ENCODE results near the gene MAP2K5.
A peak's percentile ranks its signal among the peaks of the same experiment; 100 is the strongest.

The MAP2K5 gene

GRCh38 chr15:67521783-67522568 lies 20.5 kb upstream of the MAP2K5 start:
- DNase-seq, result no peak

DNA sequence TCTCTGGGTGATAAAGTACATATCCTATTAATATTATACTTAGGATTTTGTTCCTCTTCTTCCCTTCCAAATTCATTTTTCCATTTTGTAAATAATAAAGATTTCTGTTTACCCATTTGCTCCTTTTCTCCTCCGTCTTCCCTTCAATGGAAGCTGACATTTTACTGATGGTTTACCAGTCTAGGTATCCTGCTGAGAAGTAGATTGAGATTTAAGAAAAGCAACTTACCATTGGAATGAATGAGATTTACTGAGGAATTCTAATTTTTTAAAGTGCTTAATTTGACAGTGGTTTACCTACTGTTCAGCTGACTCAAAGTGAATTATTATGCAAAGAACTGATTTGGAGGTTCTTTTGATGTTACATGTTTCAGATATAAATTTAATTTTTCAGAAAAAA lies 19.2 kb upstream of the MAP2K5 start:
- DNase-seq, result no peak

- no peak for DNase-seq
Measured at GRCh38 chr15:67524235-67524634, 18.3 kb upstream of the MAP2K5 start.

- no peak for DNase-seq
Measured at GRCh38 chr15:67528513-67528912, 14.0 kb upstream of the MAP2K5 start.

DNA sequence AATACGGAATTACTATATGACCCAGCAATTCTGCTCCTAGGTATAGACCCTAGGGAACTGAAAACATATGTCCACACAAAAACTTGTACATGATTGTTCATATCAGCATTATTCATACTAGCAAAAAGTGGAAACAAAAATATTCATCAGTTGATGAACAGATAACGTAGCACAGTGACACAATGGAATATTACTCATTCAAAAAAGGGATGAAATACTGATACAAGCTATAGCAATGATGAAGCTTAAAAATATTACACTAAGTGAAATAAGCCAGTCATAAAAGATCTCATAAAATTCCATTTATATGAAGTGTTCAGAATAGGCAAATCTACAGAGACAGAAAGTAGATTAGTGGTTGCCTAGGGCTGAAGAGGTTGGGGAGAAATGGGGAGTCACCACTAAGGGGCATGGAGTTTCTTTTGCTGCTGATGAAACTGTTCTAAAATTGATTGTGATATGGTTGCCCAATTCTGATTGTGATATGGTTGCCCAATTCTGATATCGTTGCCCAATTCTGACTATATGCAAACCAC lies 11.1 kb upstream of the MAP2K5 start:
- DNase-seq, result no peak

- no peak for DNase-seq
Measured at GRCh38 chr15:67533873-67534272, 8.6 kb upstream of the MAP2K5 start.

GRCh38 chr15:67534360-67534759 lies 8.1 kb upstream of the MAP2K5 start:
- no peak for DNase-seq

DNA sequence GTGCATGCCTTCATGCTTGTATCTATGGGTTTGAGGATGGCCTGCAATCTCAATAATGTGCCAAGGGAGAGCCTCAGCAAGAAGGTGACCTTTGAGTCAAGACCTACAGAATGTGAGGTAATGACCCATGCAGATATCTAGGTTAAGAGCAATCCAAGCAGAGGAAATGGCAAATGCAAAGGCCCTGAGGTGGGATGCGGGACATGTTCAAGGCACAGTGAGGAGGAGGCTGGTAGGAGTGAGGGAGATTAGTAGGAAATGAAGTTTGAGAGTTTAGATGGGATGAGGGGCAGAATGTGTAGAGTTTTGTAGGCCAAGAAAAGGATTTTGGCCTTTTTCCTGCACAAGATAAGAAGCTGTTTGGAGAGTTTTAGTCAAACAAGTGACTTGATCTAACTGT lies 4.7 kb upstream of the MAP2K5 start:
- DNase-seq, result no peak

DNA sequence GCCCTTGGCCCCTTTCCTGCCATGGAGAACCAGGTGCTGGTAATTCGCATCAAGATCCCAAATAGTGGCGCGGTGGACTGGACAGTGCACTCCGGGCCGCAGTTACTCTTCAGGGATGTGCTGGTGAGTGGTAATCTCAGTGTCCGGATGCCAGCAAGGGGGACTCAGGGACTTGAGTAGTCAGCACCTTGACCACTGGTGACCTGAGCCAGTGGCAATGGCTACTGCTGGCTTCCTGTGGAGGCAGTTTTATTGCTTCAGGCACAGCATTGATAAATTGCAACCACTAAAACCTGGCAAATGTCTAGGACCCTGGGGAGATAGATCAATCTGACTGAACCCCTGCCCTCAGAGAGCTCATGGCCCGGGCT lies 830 bp downstream of the MAP2K5 start:
- no peak for DNase-seq

DNA sequence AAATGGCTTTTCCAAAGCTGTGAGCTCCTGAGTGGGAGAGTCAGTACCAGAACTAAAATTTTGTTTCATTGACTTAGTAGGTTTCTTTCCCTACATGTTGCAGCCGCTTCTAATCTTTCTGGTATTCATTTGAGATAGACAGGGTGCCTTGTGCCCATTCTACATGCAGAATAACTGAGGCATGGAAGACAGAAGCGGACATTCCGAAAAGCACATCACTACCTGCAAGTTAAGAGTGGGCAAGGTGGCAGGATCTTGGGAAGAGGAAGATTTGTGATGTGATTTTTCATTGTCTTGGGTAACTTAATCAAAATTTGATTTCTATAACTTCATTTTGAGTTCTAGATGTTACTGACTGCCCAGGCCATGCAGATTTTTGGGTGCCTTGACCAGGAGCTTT lies 2.0 kb downstream of the MAP2K5 start:
- DNase-seq, result no peak

GRCh38 chr15:67545864-67546263 lies 3.4 kb downstream of the MAP2K5 start:
- no peak for DNase-seq

DNA sequence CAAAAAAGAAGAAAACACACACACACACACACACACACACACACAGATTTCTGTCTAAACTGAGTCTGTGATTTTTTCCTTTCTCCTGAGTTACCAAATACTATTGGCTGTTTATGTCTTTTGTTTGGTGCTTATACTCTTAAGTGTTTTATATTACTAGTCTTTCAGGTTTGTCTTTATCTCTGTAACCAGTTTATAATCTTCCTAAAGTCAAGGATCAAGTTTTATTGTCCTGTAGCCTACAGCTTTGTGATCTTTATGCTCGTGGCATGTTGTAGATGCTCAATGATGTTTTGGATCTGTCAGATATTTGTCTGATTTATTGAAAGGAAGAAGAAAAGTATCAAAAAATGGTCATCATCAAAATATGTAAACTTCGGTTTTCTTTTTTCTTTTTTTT lies 4.6 kb downstream of the MAP2K5 start:
- no peak for DNase-seq

GRCh38 chr15:67547836-67548235 lies 5.3 kb downstream of the MAP2K5 start:
- DNase-seq, result no peak

DNA sequence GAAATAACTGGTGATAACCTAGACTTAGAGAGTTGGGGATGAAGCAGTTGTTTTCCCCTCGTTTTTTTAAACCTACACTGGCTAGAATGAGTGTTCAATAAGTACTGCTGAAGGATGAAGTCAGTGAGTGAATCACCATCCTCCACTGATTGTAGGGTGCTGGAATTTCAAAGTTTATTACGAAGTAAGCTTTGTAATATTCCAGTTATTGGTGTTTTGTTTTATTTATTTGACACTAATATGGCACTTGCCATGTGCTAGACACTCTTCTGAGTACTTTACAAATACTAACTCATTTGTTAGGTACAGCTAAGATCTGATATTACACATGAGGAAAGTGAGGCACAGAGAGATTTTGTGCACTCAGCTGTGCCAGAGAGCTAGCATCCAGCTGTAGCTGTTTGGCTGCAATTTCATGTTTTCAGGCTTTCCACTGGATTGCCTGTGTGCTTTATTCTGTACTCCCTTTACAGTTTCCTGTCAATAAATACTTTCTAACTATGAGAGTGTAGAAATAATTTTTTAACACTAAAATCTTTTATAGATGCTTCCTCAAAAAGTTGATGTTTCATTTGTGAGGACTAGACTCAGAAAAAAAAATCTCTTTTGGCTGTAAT lies 5.8 kb downstream of the MAP2K5 start:
- no peak for DNase-seq

DNA sequence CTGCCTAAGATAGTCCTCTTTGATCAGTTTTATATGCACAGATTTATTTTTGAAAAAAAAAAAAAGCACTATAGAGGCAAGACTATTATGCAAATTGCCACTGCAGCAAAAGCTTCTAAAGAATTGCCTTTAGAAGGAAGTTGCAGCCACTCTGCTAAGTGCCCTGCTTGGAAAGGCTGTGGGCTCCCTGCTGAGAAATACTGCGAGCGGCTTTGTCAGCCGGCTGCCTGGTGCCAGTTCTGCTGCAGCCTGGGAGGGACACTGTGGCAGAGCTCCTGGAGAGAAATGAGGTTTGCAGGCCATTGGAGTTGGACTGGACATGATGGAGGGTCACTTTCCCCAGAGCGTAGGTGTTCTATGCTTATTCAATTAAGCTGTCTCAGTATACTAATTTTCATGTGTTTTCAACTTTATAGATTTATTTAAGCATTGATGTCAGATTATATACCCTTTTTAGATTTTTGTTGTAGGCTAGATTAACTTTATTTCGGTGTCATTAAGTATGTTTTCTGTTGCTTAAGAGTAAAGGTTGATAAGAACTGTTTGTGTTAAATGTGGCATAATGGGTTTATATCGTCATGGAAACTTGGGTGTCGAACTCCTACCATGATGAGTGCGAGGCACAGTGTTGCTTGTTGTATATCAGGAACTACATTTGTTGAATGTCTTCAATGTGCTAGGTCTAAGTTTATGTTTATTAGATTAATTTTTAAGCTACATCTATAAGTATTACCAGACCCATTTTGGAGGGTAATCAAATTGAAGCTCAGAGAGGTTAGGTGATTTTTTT lies 6.6 kb downstream of the MAP2K5 start:
- DNase-seq, result peak; percentile 49

- no peak for DNase-seq
Measured at GRCh38 chr15:67549736-67550135, 7.2 kb downstream of the MAP2K5 start.

DNA sequence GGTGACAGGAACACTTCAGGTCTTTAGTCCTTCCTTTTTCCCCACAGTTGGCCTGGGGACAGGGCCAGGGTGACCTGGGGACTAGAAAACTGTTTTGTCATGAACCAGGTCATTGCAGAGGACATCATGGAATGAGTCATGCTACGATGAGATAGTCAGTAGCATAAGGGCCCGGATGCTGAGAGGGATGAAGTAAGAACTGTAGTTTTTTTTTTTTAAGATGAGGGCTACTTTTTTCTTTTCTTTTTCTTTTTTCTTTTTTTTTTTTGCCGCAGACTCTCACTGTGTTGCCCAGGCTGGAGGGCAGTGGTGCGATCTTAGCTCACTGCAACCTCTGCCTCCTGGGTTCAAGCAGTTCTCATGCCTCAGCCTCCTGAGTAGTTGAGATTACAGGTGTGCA lies 8.0 kb downstream of the MAP2K5 start:
- no peak for DNase-seq

DNA sequence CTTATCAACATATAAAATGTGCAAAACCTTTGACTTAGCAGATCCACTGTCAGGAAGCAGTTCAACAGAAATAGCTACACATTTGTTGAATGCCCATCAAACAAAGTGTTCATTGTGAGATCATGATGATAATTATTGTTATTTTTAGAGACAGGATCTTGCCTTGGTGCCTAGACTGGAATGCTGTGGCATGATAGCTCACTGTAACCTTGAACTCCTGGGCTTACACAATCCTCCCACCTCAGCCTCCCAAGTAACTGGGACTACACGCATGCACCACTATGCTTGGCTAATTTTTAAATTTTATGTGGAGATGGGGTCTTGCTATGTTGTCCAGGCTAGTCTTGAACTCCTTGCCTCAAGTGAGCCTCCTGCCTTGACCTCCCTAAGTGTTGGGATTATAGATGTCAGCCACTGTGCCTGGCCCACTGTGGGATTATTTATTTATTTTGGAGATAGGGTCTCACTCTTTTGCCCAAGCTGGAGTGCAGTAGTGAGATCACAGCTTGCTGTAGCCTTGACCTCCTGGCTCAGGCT lies 8.8 kb downstream of the MAP2K5 start:
- DNase-seq, result no peak

DNA sequence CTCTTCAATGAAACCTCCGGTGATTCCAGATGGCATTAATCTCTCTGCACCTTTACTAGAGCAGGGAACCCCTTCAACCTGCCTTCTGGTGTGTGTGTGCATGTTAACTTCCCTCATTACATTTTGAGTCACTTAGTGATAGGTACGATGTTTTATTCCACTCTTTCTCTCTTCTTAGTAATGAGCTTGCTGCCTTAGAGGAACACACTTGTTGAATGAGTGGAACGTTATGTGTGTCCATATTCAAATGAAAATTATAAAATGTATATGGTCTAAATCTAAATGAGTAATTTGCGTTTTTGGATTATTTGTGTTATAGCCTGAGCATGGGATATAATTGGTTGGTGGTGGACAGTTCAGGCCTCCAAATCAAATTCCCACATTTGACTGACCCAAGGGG lies 12.1 kb downstream of the MAP2K5 start:
- DNase-seq, result no peak

DNA sequence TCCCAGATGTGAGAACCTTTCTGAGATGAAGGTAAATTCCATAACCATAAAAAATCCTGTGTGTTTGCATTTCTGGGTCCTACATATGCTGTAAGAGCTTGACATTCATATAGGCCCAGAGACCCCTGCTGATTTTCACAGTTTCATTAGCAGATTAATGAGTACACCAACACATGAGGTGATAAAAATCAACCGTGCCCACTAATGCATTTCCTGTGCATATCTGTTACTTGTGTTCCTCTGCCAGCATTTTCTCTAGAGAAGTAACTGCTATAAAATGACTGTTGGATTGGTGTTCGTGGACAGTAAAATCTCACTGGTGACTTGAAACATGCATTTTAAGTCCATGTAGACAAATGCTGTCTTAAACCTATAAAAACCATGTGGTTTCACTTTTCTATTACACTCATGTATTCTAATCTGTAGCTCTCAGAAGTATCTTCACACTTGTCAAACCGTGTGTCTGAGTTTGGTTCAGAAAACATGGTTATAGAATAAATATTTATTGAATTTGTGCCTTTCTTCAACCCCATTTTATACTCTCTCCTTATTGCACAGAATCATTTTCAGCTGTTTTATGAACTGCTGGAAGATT lies 14.6 kb downstream of the MAP2K5 start:
- DNase-seq, result no peak

DNA sequence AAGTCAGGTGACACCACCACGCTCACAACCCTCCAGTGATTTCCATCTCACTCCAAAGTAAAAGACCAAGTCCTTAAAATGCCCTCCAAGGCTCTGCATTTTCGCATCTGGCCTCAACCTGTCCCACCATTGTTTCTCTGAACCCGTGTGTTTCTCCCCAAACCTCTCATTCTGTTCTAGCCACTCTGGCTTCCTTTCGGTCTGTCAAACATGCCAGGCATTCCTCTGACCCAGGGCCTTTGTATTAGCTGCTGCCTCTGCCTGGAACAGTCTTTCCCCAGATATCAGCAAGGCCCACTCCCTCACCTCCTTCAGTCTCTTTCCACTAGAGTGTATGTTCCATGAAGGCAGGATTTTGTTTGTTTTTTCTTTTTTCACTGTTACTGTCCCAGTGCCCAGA lies 16.0 kb downstream of the MAP2K5 start:
- DNase-seq, result no peak

DNA sequence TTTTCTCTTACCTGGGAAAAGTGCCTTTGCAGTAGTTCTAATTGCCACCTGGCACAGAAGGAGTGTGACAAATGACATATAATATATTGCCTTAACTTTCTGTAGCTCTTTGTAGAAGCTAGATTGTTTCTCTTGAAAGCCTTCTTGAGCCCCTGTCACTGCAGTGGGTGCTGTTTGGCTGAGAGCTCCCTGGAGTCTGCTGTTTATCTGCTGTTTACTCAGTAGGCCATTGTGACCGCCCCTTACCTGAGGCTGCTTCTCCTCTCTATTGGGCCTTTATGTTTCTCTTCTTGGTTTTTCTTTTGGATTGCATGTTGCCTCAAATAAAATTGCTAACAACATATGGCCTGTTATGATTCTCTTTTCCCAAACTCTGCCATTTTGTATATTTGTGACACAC lies 16.7 kb downstream of the MAP2K5 start:
- no peak for DNase-seq

- no peak for DNase-seq
Measured at GRCh38 chr15:67559576-67559975, 17.1 kb downstream of the MAP2K5 start.

Data from left hindlimb (tissue), 1 donor.